Adrenal gland (tissue), 5 donors: Measurements from ENCODE around the gene PRKRIP1.
A peak's percentile ranks its signal among the peaks of the same experiment; 100 is the strongest.

Experiments used
- POLR2A ChIP-seq, 2 donors: fragments of 450-650 bp; IDR thresholded peaks; one replicate each; pipeline ENCODE4 v1.6.1; 2017; ENCODE audit warnings: antibody characterized with exemption in 2 of 2, mild to moderate bottlenecking in 2 of 2, moderate library complexity in 1 of 2
- TF ChIP-seq, protein P1 (sequence below), 6 experiments: fragments of 450-650 bp in 4 of 6; fragments of 200-600 bp in 2 of 6; sonication (generic) in 1 of 6; IDR thresholded peaks; 1 replicate in 5 of 6; 2 replicates in 1 of 6; pipeline versions ENCODE4 v1.5.1 to v1.8.0; 2016 to 2021; ENCODE audit warnings: antibody characterized with exemption in 6 of 6, mild to moderate bottlenecking in 2 of 6, moderate library complexity in 1 of 6
- donor health status: DM: no; HTN: no; CAD: no.

DNA sequence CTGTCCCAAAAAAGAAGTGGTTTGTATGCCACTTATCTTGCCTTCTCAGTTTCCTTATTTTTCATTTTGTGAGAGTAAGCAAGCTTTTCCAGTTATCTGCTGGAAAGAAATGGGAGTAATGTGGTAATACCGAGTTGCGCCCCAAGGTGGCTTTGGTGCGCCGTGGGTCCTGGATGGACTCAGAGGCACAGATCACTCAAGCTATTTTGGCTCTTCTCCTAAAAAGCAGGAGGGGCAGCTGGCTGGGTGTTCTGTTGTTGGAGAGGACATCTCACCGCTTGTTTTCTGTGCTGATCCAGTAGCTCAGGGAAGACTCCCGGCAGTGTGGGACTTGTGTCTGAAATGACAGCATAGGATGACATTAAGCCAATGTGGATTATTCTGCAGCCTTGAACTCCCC, 16.4 kb downstream of the PRKRIP1 start:
- TF ChIP-seq, protein P1, sequence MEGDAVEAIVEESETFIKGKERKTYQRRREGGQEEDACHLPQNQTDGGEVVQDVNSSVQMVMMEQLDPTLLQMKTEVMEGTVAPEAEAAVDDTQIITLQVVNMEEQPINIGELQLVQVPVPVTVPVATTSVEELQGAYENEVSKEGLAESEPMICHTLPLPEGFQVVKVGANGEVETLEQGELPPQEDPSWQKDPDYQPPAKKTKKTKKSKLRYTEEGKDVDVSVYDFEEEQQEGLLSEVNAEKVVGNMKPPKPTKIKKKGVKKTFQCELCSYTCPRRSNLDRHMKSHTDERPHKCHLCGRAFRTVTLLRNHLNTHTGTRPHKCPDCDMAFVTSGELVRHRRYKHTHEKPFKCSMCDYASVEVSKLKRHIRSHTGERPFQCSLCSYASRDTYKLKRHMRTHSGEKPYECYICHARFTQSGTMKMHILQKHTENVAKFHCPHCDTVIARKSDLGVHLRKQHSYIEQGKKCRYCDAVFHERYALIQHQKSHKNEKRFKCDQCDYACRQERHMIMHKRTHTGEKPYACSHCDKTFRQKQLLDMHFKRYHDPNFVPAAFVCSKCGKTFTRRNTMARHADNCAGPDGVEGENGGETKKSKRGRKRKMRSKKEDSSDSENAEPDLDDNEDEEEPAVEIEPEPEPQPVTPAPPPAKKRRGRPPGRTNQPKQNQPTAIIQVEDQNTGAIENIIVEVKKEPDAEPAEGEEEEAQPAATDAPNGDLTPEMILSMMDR (IDR thresholded peaks at IDR 0.05), result peak; percentile 47 to 73 (median 70)
- no peak for TF ChIP-seq POLR2A (IDR thresholded peaks at IDR 0.05)
